ENCODE measurements around the gene ADAT2. TPM values are rescaled to one million over a fixed set of nuclear protein-coding genes. Genes with fewer than 3 reads are reported as not detected.

Gene ADAT2
- total and polyA plus RNA-seq, 10 of the 15 experiments (the other 5 are each of a cell fraction or from before 2014, with no cell fraction given): 7.8 to 38.6 (median 17.3) TPM

- ATAC-seq (no peak), FAIRE-seq (no peak), DNase-seq (ENCODE audit: low read depth, low spot score) (no peak)
- no peak overlapping the region for H2AFZ ChIP-seq (ENCODE audit: control insufficient read depth, low read depth, low read length)
- no peak overlapping the region for H3K27ac ChIP-seq (ENCODE audit: control insufficient read depth, insufficient read depth)
- no peaks in the 10 kb centered on the region for H4K20me1 ChIP-seq (ENCODE audit: control insufficient read depth, insufficient read depth)
- H3K9me3 ChIP-seq (replicated peaks; ENCODE audit: control insufficient read depth, insufficient read depth, low read length): no peaks in the 10 kb centered on the region
- H3K27me3 ChIP-seq (replicated peaks in 1 of 2; ENCODE audit: control insufficient read depth in 2 of 2, insufficient read depth in 2 of 2, low read length in 1 of 2): no peaks in the 10 kb centered on the region
- TF ChIP-seq, protein P1, sequence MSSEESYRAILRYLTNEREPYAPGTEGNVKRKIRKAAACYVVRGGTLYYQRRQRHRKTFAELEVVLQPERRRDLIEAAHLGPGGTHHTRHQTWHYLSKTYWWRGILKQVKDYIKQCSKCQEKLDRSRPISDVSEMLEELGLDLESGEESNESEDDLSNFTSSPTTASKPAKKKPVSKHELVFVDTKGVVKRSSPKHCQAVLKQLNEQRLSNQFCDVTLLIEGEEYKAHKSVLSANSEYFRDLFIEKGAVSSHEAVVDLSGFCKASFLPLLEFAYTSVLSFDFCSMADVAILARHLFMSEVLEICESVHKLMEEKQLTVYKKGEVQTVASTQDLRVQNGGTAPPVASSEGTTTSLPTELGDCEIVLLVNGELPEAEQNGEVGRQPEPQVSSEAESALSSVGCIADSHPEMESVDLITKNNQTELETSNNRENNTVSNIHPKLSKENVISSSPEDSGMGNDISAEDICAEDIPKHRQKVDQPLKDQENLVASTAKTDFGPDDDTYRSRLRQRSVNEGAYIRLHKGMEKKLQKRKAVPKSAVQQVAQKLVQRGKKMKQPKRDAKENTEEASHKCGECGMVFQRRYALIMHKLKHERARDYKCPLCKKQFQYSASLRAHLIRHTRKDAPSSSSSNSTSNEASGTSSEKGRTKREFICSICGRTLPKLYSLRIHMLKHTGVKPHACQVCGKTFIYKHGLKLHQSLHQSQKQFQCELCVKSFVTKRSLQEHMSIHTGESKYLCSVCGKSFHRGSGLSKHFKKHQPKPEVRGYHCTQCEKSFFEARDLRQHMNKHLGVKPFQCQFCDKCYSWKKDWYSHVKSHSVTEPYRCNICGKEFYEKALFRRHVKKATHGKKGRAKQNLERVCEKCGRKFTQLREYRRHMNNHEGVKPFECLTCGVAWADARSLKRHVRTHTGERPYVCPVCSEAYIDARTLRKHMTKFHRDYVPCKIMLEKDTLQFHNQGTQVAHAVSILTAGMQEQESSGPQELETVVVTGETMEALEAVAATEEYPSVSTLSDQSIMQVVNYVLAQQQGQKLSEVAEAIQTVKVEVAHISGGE (CRISPR knock-in tag; IDR thresholded peaks at IDR 0.05): no peak
- H3K9ac ChIP-seq (ENCODE audit: control insufficient read depth, insufficient read depth, low read length): no peak overlapping the region
- H3K4me3 ChIP-seq: no peak overlapping the region
- ChIA-PET POLR2A (no interaction called here), SMC1A (ENCODE audit: uncharacterized antibody, unreplicated experiment) (interaction anchor here (0.8 to 2.8 kb wide), 5 partner anchors 9 to 58 kb away, joined by 3 to 6 read pairs (median 3); no protein-coding TSS in a partner anchor), RAD21 (ENCODE audit: unreplicated experiment) (no interaction called here), CTCF (no interaction called here)
- intact Hi-C loops (cut with micrococcal nuclease; ENCODE audit: unreplicated experiment): no loop called here
- no peak overlapping the region for H3K4me2 ChIP-seq (ENCODE audit: control insufficient read depth, insufficient read depth)
- 72% methylated on average over 10 of the region's 10 CpGs for WGBS (ENCODE audit: insufficient coverage, insufficient replicate concordance, low lambda C conversion rate, missing lambda C conversion rate)
- in situ Hi-C loops (cut with MboI): no loop called here
- no peaks in the 10 kb centered on the region for H3K36me3 ChIP-seq (ENCODE audit: control insufficient read depth in 2 of 2, insufficient read depth in 2 of 2, low read length in 1 of 2)
- no peaks in the 10 kb centered on the region for H3K79me2 ChIP-seq (ENCODE audit: control insufficient read depth, insufficient read depth, low read length)
- H3K4me1 ChIP-seq (ENCODE audit: control insufficient read depth, insufficient read depth, low read length): peaks cover 4% of the 10 kb centered on the region; the same call in 1 of the 2 replicates
- no TSS peak for BruUV-seq (replicated peaks)
Observed at GRCh38 chr6:143396497-143397226, 53.8 kb downstream of the ADAT2 start.

DNA sequence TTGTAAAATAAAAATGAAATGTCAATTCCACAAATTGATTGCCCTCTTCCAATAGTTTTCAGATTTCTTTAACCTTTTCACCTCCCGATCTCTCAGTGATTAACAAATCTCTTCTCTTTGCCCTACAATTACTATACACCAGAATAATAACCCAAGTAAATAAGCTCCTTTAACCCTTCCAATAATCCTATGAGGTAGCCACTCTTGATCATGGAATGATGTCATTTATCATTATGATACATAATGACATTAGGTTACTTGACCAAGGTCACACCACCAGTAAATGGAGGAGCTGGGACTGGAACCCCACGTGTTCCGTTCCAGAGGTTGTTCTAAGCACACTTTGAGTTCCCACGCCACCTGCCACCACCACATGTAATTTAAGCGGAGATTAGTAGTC lies 54.8 kb downstream of the ADAT2 start:
- no peak for FAIRE-seq
- Histone ChIP-seq H3K27ac (ENCODE audit: control insufficient read depth, insufficient read depth) (no peak overlapping the region), H3K4me2 (ENCODE audit: control insufficient read depth, insufficient read depth) (no peak overlapping the region), H3K27me3 (replicated peaks in 1 of 2; ENCODE audit: control insufficient read depth in 2 of 2, insufficient read depth in 2 of 2, low read length in 1 of 2) (no peaks in the 10 kb centered on the region), H3K79me2 (ENCODE audit: control insufficient read depth, insufficient read depth, low read length) (no peaks in the 10 kb centered on the region), H2AFZ (ENCODE audit: control insufficient read depth, low read depth, low read length) (no peak overlapping the region), H4K20me1 (ENCODE audit: control insufficient read depth, insufficient read depth) (no peaks in the 10 kb centered on the region), H3K4me3 (no peak overlapping the region), H3K9me3 (replicated peaks; ENCODE audit: control insufficient read depth, insufficient read depth, low read length) (no peaks in the 10 kb centered on the region), H3K4me1 (ENCODE audit: control insufficient read depth, insufficient read depth, low read length) (no peaks in the 10 kb centered on the region; the same call in 1 of the 2 replicates), H3K36me3 (ENCODE audit: control insufficient read depth in 2 of 2, insufficient read depth in 2 of 2, low read length in 1 of 2) (no peaks in the 10 kb centered on the region), H3K9ac (ENCODE audit: control insufficient read depth, insufficient read depth, low read length) (no peak overlapping the region)
- POLR2A ChIA-PET: no interaction called here
- SMC1A ChIA-PET (ENCODE audit: uncharacterized antibody, unreplicated experiment): interaction anchor here (1.0 to 2.8 kb wide), 5 partner anchors 14 to 59 kb away, joined by 3 to 6 read pairs (median 3); no protein-coding TSS in a partner anchor
- 88% methylated on average over 5 of the region's 5 CpGs for whole genome bisulfite sequencing (ENCODE audit: insufficient coverage, insufficient replicate concordance, low lambda C conversion rate, missing lambda C conversion rate)
- in situ Hi-C loops (cut with MboI): no loop called here
- DNase-seq (ENCODE audit: low read depth, low spot score): no peak
- BruUV-seq (replicated peaks): no TSS peak
- RAD21 ChIA-PET (ENCODE audit: unreplicated experiment): no interaction called here
- intact Hi-C loops (cut with micrococcal nuclease; ENCODE audit: unreplicated experiment): no loop called here
- CTCF ChIA-PET: interaction anchor here (0.9 to 1.2 kb wide), 2 partner anchors 21 to 29 kb away, joined by 3 to 4 read pairs; no protein-coding TSS in a partner anchor
- no peak for ATAC-seq
- TF ChIP-seq IKZF1 (conservative IDR thresholded peaks at IDR 0.05) (no peak), KDM1A (IDR thresholded peaks at IDR 0.05; ENCODE audit: borderline replicate concordance) (no peak), SP1 (IDR thresholded peaks at IDR 0.05; ENCODE audit: low read depth, low read length) (no peak), FOXK2 (IDR thresholded peaks at IDR 0.05) (no peak), NFXL1 (IDR thresholded peaks at IDR 0.05; ENCODE audit: borderline replicate concordance) (no peak), IKZF2 (IDR thresholded peaks at IDR 0.05) (no peak), ZBED1 (IDR thresholded peaks at IDR 0.05; ENCODE audit: borderline replicate concordance) (no peak), EZH2 (IDR thresholded peaks at IDR 0.05; ENCODE audit: borderline replicate concordance, control insufficient read depth, low read depth, low read length) (no peak), POU2F2 (IDR thresholded peaks at IDR 0.05; ENCODE audit: borderline replicate concordance, low read depth, low read length) (no peak), SIN3A (IDR thresholded peaks at IDR 0.05; ENCODE audit: low read depth, low read length) (no peak), MAX (IDR thresholded peaks at IDR 0.05; ENCODE audit: low read depth, low read length) (no peak)

Data from GM12878 (cell line).